GM12872 (cell line): ENCODE results near the gene INKA2.

Source experiments
- CTCF ChIP-seq: IDR thresholded peaks from 3 replicates; pipeline ENCODE4 v1.5.1; 2011; ENCODE audit warnings: low read depth, mild to moderate bottlenecking, low read length, moderate library complexity; ENCODE audit not compliant: insufficient read depth

Gene INKA2

GRCh38 chr1:111776861-111777260 lies 37.7 kb upstream of the INKA2 start:
- no peak for TF ChIP-seq CTCF

- no peak for TF ChIP-seq CTCF
These were observed 37.2 kb upstream of the INKA2 start for GRCh38 chr1:111776391-111776790.

- no peak for TF ChIP-seq CTCF
These were observed 36.8 kb upstream of the INKA2 start for GRCh38 chr1:111775966-111776365.

GRCh38 chr1:111770916-111771315 lies 31.7 kb upstream of the INKA2 start:
- no peak for TF ChIP-seq CTCF

- peak; percentile 67 for TF ChIP-seq CTCF
These were observed 30.4 kb upstream of the INKA2 start for GRCh38 chr1:111769517-111770146.

GRCh38 chr1:111768625-111769024 lies 29.4 kb upstream of the INKA2 start:
- TF ChIP-seq CTCF: no peak

GRCh38 chr1:111768023-111768422 lies 28.8 kb upstream of the INKA2 start:
- no peak for TF ChIP-seq CTCF
